ENCODE measurements around the gene GALNTL6.
"Not testable (repeated sequence)": the region's sequence is repeated elsewhere in the genome, so short reads cannot be mapped to it uniquely, and the experiment has no call there.

GALNTL6 gene

GRCh38 chr4:173038192-173038896 lies 1225.1 kb downstream of the GALNTL6 start:
- Histone ChIP-seq H2AFZ (ENCODE audit: low read depth, low read length, severe bottlenecking) (no peak overlapping the region), H3K27ac (ENCODE audit: low read depth, low read length) (no peak overlapping the region), H3K9me3 (ENCODE audit: insufficient read depth, low read length) (no peaks in the 10 kb centered on the region), H3K9ac (ENCODE audit: low read length) (no peak overlapping the region), H3F3A (ENCODE audit: insufficient read depth) (no peaks in the 10 kb centered on the region), H4K20me1 (ENCODE audit: low read depth, low read length) (no peaks in the 10 kb centered on the region), H3K9me2 (replicated peaks; ENCODE audit: insufficient read depth, low read length) (no peaks in the 10 kb centered on the region), H3K27me3 (ENCODE audit: low read length) (no peaks in the 10 kb centered on the region), H3K79me2 (ENCODE audit: insufficient read depth, low read length) (no peaks in the 10 kb centered on the region), H3K4me3 (ENCODE audit: insufficient read depth, low read length, poor library complexity, severe bottlenecking) (no peak overlapping the region), H3K4me2 (ENCODE audit: low read depth, low read length, poor library complexity, severe bottlenecking) (no peak overlapping the region), H3K36me3 (ENCODE audit: low read length) (no peaks in the 10 kb centered on the region)
- TF ChIP-seq EZH2phosphoT487 (conservative IDR thresholded peaks at IDR 0.05; ENCODE audit: low read length) (no peak), CTCF (IDR thresholded peaks at IDR 0.05; ENCODE audit: insufficient read depth, low read length, poor library complexity, severe bottlenecking) (no peak)

- H3K27ac ChIP-seq (ENCODE audit: low read depth, low read length) = no peak overlapping the region
- H3K9ac ChIP-seq (ENCODE audit: low read length) = no peak overlapping the region
- H2AFZ ChIP-seq (ENCODE audit: low read depth, low read length, severe bottlenecking) = no peak overlapping the region
- no peaks in the 10 kb centered on the region for H3K9me3 ChIP-seq (ENCODE audit: insufficient read depth, low read length)
- no peak for TF ChIP-seq CTCF (IDR thresholded peaks at IDR 0.05; ENCODE audit: insufficient read depth, low read length, poor library complexity, severe bottlenecking)
- no peak for TF ChIP-seq EZH2phosphoT487 (conservative IDR thresholded peaks at IDR 0.05; ENCODE audit: low read length)
- no peaks in the 10 kb centered on the region for H3F3A ChIP-seq (ENCODE audit: insufficient read depth)
- H3K9me2 ChIP-seq (replicated peaks; ENCODE audit: insufficient read depth, low read length) = no peaks in the 10 kb centered on the region
- no peak overlapping the region for H3K4me3 ChIP-seq (ENCODE audit: insufficient read depth, low read length, poor library complexity, severe bottlenecking)
- no peaks in the 10 kb centered on the region for H3K27me3 ChIP-seq (ENCODE audit: low read length)
- no peaks in the 10 kb centered on the region for H3K79me2 ChIP-seq (ENCODE audit: insufficient read depth, low read length)
- H4K20me1 ChIP-seq (ENCODE audit: low read depth, low read length) = no peaks in the 10 kb centered on the region
- H3K36me3 ChIP-seq (ENCODE audit: low read length) = no peaks in the 10 kb centered on the region
- H3K4me2 ChIP-seq (ENCODE audit: low read depth, low read length, poor library complexity, severe bottlenecking) = no peak overlapping the region
Observed at GRCh38 chr4:173039617-173040577, 1226.7 kb downstream of the GALNTL6 start.

GRCh38 chr4:173041482-173041881 lies 1228.3 kb downstream of the GALNTL6 start:
- no peaks in the 10 kb centered on the region for H3F3A ChIP-seq (ENCODE audit: insufficient read depth)
- no peaks in the 10 kb centered on the region for H3K36me3 ChIP-seq (ENCODE audit: low read length)
- H3K9me2 ChIP-seq (replicated peaks; ENCODE audit: insufficient read depth, low read length) = no peaks in the 10 kb centered on the region
- no peaks in the 10 kb centered on the region for H3K79me2 ChIP-seq (ENCODE audit: insufficient read depth, low read length)
- no peak overlapping the region for H3K9ac ChIP-seq (ENCODE audit: low read length)
- no peak overlapping the region for H2AFZ ChIP-seq (ENCODE audit: low read depth, low read length, severe bottlenecking)
- no peak overlapping the region for H3K27ac ChIP-seq (ENCODE audit: low read depth, low read length)
- TF ChIP-seq EZH2phosphoT487 (conservative IDR thresholded peaks at IDR 0.05; ENCODE audit: low read length) (no peak), CTCF (IDR thresholded peaks at IDR 0.05; ENCODE audit: insufficient read depth, low read length, poor library complexity, severe bottlenecking) (no peak)
- no peaks in the 10 kb centered on the region for H4K20me1 ChIP-seq (ENCODE audit: low read depth, low read length)
- no peaks in the 10 kb centered on the region for H3K9me3 ChIP-seq (ENCODE audit: insufficient read depth, low read length)
- H3K4me2 ChIP-seq (ENCODE audit: low read depth, low read length, poor library complexity, severe bottlenecking) = no peak overlapping the region
- no peak overlapping the region for H3K4me3 ChIP-seq (ENCODE audit: insufficient read depth, low read length, poor library complexity, severe bottlenecking)
- no peaks in the 10 kb centered on the region for H3K27me3 ChIP-seq (ENCODE audit: low read length)

- not testable (repeated sequence) for H3K27ac ChIP-seq (ENCODE audit: low read depth, low read length); H3K4me2 ChIP-seq (ENCODE audit: low read depth, low read length, poor library complexity, severe bottlenecking); H3K27me3 ChIP-seq (ENCODE audit: low read length); H3F3A ChIP-seq (ENCODE audit: insufficient read depth); H3K9ac ChIP-seq (ENCODE audit: low read length); H2AFZ ChIP-seq (ENCODE audit: low read depth, low read length, severe bottlenecking); H3K4me3 ChIP-seq (ENCODE audit: insufficient read depth, low read length, poor library complexity, severe bottlenecking); H3K9me3 ChIP-seq (ENCODE audit: insufficient read depth, low read length); H3K9me2 ChIP-seq (replicated peaks; ENCODE audit: insufficient read depth, low read length); H3K36me3 ChIP-seq (ENCODE audit: low read length); H4K20me1 ChIP-seq (ENCODE audit: low read depth, low read length); H3K79me2 ChIP-seq (ENCODE audit: insufficient read depth, low read length)
Observed at GRCh38 chr4:173042139-173042538, 1228.9 kb downstream of the GALNTL6 start.
